Cardiac muscle cell (in vitro differentiated cells and primary cell): ENCODE results near the gene AWAT2. TPM values are rescaled to one million over a fixed set of nuclear protein-coding genes. Genes with fewer than 3 reads are reported as not detected.

Experiments used
- DNase-seq, 2 donors: peaks; one replicate each; pipeline versions ENCODE4 v3.0.0 to v3.0.0-alpha.2; 2010 to 2017; ENCODE audit warnings: low read depth in 1 of 2, low spot score in 1 of 2
- H3K27ac ChIP-seq: fragments of 200-600 bp; sonication (generic); 2 replicates; pipeline ENCODE4 v1.5.1; 2016
- H3K27me3 ChIP-seq: fragments of 200-600 bp; sonication (generic); 2 replicates; pipeline ENCODE4 v1.6.0; 2016; ENCODE audit warnings: control low read depth
- H3K36me3 ChIP-seq: fragments of 200-600 bp; sonication (generic); 2 replicates; pipeline ENCODE4 v1.5.1; 2016; ENCODE audit warnings: control low read depth
- H3K4me1 ChIP-seq: fragments of 200-600 bp; sonication (generic); 2 replicates; pipeline ENCODE4 v1.8.1; 2017; ENCODE audit warnings: low read depth, mild to moderate bottlenecking, mixed run types
- H3K4me3 ChIP-seq: fragments of 200-600 bp; sonication (generic); 2 replicates; pipeline ENCODE4 v1.5.1; 2016; ENCODE audit warnings: mild to moderate bottlenecking
- H3K9me3 ChIP-seq: fragments of 200-600 bp; sonication (generic); 2 replicates; pipeline ENCODE4 v1.5.1; 2017; ENCODE audit warnings: low read depth, mild to moderate bottlenecking, control low read depth
- CTCF ChIP-seq: IDR thresholded peaks from 2 replicates; pipeline ENCODE4 v1.5.1; 2012; ENCODE audit warnings: low read depth, mild to moderate bottlenecking, low read length
- polyA plus RNA-seq: library from polyadenylated mRNA; unstranded; fragments of >200 nt; fragmentation: Nextera tagmentation; extraction: Ambion mirVana; gene quantifications from 2 replicates; pipeline ENCODE4 v1.2.1, GENCODE V29; 2016
- total RNA-seq: library from RNA; depleted of rRNA; stranded (reverse); fragments of >200 nt; gene quantifications from 2 replicates; pipeline ENCODE4 v1.2.3, GENCODE V29; 2016

The AWAT2 gene
- total and polyA plus RNA-seq, 2 experiments from 2014 or later = not detected

- no peak overlapping the region for H3K4me3 ChIP-seq
- no peak for TF ChIP-seq CTCF
- DNase-seq = no peak
- H3K27ac ChIP-seq = no peak overlapping the region
- H3K4me1 ChIP-seq = no peaks in the 10 kb centered on the region
- no peaks in the 10 kb centered on the region for H3K27me3 ChIP-seq
- no peaks in the 10 kb centered on the region for H3K9me3 ChIP-seq
- H3K36me3 ChIP-seq = no peaks in the 10 kb centered on the region
Observed at GRCh38 chrX:70049406-70049805, 332 bp downstream of the AWAT2 start.

GRCh38 chrX:70046978-70047377 is 2.8 kb downstream of the AWAT2 start:
- no peaks in the 10 kb centered on the region for H3K9me3 ChIP-seq
- H3K36me3 ChIP-seq = no peaks in the 10 kb centered on the region
- H3K27ac ChIP-seq = no peak overlapping the region
- no peak overlapping the region for H3K4me3 ChIP-seq
- no peak for TF ChIP-seq CTCF
- H3K27me3 ChIP-seq = no peaks in the 10 kb centered on the region
- no peaks in the 10 kb centered on the region for H3K4me1 ChIP-seq
- peak in 1 of 2 donors; percentile 76 for DNase-seq

GRCh38 chrX:70044541-70045245 is 5.0 kb downstream of the AWAT2 start:
- DNase-seq = peak in 1 of 2 donors; percentile 49
- Histone ChIP-seq H3K27ac (no peak overlapping the region), H3K4me1 (no peaks in the 10 kb centered on the region), H3K4me3 (no peak overlapping the region), H3K27me3 (no peaks in the 10 kb centered on the region), H3K36me3 (no peaks in the 10 kb centered on the region), H3K9me3 (no peaks in the 10 kb centered on the region)
- no peak for TF ChIP-seq CTCF

GRCh38 chrX:70043685-70044084 is 6.1 kb downstream of the AWAT2 start:
- TF ChIP-seq CTCF = no peak
- H3K36me3 ChIP-seq = no peaks in the 10 kb centered on the region
- no peaks in the 10 kb centered on the region for H3K27me3 ChIP-seq
- H3K4me3 ChIP-seq = no peak overlapping the region
- DNase-seq = no peak
- no peak overlapping the region for H3K27ac ChIP-seq
- H3K4me1 ChIP-seq = no peaks in the 10 kb centered on the region
- no peaks in the 10 kb centered on the region for H3K9me3 ChIP-seq

GRCh38 chrX:70042399-70043371 is 7.1 kb downstream of the AWAT2 start:
- no peak for TF ChIP-seq CTCF
- Histone ChIP-seq H3K9me3 (no peaks in the 10 kb centered on the region), H3K4me3 (no peak overlapping the region), H3K27ac (no peak overlapping the region), H3K4me1 (no peaks in the 10 kb centered on the region), H3K27me3 (no peaks in the 10 kb centered on the region), H3K36me3 (no peaks in the 10 kb centered on the region)
- peak in 1 of 2 donors; percentile 47 for DNase-seq
